Measurements from ENCODE around the gene PRSS35.

DNA sequence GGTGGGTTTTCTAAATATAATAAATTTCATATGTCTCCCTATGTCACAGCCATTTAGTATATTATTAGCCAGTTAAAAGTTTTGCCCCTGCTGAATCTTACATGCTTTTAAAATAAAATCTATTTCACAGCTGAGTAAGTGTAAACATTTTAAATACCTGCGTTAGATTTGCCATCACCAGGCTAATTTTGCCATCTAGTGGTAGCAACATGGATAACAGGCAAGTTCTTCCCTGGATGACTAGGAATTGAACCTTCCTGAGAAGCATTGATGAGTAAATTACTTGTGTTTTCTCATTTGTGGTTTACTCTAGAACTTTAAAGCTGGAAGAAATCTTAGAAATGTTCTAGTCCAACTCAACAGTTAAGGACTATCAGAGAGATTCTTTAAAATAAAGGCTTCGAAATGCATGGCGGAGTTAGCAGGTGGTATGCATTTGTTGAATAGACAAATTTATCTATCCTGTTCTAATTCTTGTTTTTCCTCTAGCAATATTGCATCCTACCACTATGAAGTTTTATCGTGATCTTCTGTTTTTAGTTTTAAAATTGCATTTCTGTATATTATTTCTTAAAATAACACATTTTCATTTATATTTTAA lies 2.6 kb downstream of the PRSS35 start:
- peak; percentile 37 to 74 (median 64) for TF ChIP-seq CTCF (IDR thresholded peaks at IDR 0.05)
- TF ChIP-seq POLR2AphosphoS5 (IDR thresholded peaks at IDR 0.05): no peak

Measured in breast epithelium (tissue), 3 donors.